Ishikawa (cell line): ENCODE results near the gene GAS2L1.
A peak's percentile ranks its signal among the peaks of the same experiment; 100 is the strongest.

Source experiments
- CEBPB ChIP-seq: IDR thresholded peaks from 2 replicates; pipeline ENCODE4 v1.6.1; 2012
- CREB1 ChIP-seq: IDR thresholded peaks from 2 replicates; pipeline ENCODE4 v1.6.1; 2012; ENCODE audit warnings: low read depth
- EGR1 ChIP-seq: IDR thresholded peaks from 2 replicates; pipeline ENCODE4 v1.6.1; 2012
- EP300 ChIP-seq: IDR thresholded peaks from 2 replicates; pipeline ENCODE4 v1.6.1; 2012; ENCODE audit warnings: borderline replicate concordance
- FOXM1 ChIP-seq: IDR thresholded peaks from 2 replicates; pipeline ENCODE4 v1.6.1; 2012; ENCODE audit warnings: low read depth, borderline replicate concordance
- NFIC ChIP-seq: IDR thresholded peaks from 2 replicates; pipeline ENCODE4 v1.6.1; 2012
- RAD21 ChIP-seq: IDR thresholded peaks from 2 replicates; pipeline ENCODE4 v1.6.1; 2012; ENCODE audit warnings: low read depth
- TAF1 ChIP-seq: IDR thresholded peaks from 2 replicates; pipeline ENCODE4 v1.6.1; 2012; ENCODE audit warnings: low read depth, mild to moderate bottlenecking
- TCF12 ChIP-seq: IDR thresholded peaks from 2 replicates; pipeline ENCODE4 v1.6.1; 2012; ENCODE audit warnings: low read depth
- TEAD4 ChIP-seq: IDR thresholded peaks from 2 replicates; pipeline ENCODE4 v1.6.1; 2012
- YY1 ChIP-seq: IDR thresholded peaks from 2 replicates; pipeline ENCODE4 v1.6.1; 2012; ENCODE audit warnings: low read depth
- ZBTB7A ChIP-seq: IDR thresholded peaks from 2 replicates; pipeline ENCODE4 v1.6.1; 2012; ENCODE audit warnings: low read depth
- TF ChIP-seq, protein P1 (sequence below): IDR thresholded peaks from 2 replicates; pipeline ENCODE4 v1.6.1; 2012
- TF ChIP-seq, protein P2 (sequence below): IDR thresholded peaks from 2 replicates; pipeline ENCODE4 v1.6.1; 2012
- TF ChIP-seq, protein P3 (sequence below): IDR thresholded peaks from 2 replicates; pipeline ENCODE4 v1.6.1; 2012; ENCODE audit warnings: low read depth, mild to moderate bottlenecking

The GAS2L1 gene

DNA sequence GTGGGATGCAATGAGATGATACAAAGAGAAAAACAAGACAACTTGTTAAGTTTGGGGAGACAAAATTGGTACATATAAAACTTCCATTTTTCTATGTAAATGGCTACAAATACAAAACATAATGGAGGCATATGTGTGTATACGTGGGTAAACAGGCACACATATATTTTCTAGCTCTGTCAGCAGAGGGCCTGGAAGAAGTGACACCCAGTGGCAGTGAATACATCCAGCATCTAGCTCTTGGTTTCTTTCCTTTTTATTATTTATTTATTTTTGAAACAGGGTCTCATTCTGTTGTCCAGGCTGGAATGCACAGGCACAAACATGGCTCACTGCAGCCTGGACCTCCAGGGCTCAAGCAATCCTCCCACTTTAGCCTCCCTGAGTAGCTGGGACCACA is 14.1 kb downstream of the GAS2L1 start:
- 0 out of 2 replicates have a peak, but pooled peaks have one; percentile 10 for TF ChIP-seq RAD21
- TF ChIP-seq, protein P1, sequence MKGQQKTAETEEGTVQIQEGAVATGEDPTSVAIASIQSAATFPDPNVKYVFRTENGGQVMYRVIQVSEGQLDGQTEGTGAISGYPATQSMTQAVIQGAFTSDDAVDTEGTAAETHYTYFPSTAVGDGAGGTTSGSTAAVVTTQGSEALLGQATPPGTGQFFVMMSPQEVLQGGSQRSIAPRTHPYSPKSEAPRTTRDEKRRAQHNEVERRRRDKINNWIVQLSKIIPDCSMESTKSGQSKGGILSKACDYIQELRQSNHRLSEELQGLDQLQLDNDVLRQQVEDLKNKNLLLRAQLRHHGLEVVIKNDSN, result no peak

DNA sequence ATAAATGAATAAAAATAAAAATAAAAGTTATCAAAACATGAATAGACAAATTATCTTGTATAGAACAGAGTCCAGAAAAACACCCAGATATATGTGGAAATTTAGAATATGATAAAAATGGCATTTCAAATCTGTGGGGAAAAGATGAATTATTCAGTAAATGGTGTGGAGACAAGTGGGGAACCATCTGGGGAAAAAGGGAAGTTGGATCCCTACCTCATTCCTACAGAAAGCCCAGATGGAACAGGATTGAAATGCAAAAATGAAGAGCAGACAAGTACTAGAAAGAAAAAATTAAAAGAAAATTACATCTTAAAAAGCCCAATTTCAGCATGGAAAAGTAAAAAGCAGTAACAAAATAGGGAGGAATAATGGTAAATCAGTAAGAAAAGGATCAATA is 17.2 kb downstream of the GAS2L1 start:
- no peak for TF ChIP-seq NFIC

DNA sequence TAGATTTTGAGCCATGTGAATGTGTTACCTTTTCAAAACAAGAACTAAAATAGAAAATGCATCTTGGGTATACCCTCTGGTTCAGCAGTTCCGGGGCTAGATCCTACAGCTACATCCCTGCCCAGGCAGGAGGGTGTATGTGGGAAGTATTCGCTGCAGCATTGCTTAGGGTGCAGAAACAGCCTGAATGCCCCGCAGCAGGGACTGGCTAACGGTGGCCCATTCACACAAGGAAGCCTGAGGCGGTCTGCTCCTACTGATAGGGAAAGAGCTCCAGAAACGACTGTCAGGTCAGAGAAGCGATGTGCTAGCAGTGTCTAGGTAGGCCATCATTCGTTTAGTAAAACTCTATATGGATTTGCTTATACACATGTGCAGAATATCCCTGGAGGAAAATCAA is 18.9 kb downstream of the GAS2L1 start:
- TF ChIP-seq, protein P2, sequence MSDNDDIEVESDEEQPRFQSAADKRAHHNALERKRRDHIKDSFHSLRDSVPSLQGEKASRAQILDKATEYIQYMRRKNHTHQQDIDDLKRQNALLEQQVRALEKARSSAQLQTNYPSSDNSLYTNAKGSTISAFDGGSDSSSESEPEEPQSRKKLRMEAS, result no peak
- TF ChIP-seq YY1 (no peak), CEBPB (no peak), TCF12 (no peak), CREB1 (no peak), FOXM1 (no peak), TAF1 (no peak), NFIC (no peak), EGR1 (no peak), EP300 (no peak), TEAD4 (no peak), RAD21 (no peak), ZBTB7A (no peak)
- TF ChIP-seq, protein P1, result no peak
- TF ChIP-seq, protein P3, sequence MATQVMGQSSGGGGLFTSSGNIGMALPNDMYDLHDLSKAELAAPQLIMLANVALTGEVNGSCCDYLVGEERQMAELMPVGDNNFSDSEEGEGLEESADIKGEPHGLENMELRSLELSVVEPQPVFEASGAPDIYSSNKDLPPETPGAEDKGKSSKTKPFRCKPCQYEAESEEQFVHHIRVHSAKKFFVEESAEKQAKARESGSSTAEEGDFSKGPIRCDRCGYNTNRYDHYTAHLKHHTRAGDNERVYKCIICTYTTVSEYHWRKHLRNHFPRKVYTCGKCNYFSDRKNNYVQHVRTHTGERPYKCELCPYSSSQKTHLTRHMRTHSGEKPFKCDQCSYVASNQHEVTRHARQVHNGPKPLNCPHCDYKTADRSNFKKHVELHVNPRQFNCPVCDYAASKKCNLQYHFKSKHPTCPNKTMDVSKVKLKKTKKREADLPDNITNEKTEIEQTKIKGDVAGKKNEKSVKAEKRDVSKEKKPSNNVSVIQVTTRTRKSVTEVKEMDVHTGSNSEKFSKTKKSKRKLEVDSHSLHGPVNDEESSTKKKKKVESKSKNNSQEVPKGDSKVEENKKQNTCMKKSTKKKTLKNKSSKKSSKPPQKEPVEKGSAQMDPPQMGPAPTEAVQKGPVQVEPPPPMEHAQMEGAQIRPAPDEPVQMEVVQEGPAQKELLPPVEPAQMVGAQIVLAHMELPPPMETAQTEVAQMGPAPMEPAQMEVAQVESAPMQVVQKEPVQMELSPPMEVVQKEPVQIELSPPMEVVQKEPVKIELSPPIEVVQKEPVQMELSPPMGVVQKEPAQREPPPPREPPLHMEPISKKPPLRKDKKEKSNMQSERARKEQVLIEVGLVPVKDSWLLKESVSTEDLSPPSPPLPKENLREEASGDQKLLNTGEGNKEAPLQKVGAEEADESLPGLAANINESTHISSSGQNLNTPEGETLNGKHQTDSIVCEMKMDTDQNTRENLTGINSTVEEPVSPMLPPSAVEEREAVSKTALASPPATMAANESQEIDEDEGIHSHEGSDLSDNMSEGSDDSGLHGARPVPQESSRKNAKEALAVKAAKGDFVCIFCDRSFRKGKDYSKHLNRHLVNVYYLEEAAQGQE, result no peak

DNA sequence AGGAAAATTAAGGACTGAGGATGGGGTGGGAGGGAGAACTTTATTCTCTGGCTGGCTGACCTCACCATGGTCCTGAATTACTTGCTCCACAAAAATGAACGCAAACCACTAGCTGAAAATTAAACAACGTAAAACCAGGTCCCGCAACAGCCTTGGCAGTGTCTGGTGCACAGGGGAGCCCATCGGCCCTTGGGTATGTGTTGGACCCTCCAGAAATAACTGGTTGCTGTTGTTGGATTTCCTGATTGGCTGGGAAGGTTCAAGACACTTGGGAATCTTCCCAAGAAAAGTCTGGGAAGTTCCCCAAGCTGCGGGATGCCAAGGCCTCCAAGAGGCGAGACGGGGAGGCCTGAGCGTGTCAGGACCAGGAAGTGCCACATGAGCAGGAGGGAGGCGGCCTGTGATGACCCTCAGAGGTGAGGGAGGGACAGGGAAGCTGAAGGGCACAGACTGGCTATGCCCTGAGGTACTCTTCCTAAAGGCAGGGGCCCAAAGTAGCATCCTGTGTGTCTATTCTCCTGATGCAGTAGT is 19.4 kb downstream of the GAS2L1 start:
- TF ChIP-seq RAD21 (no peak), ZBTB7A (no peak), TCF12 (no peak), CREB1 (no peak), FOXM1 (no peak)
- TF ChIP-seq, protein P1, result no peak

DNA sequence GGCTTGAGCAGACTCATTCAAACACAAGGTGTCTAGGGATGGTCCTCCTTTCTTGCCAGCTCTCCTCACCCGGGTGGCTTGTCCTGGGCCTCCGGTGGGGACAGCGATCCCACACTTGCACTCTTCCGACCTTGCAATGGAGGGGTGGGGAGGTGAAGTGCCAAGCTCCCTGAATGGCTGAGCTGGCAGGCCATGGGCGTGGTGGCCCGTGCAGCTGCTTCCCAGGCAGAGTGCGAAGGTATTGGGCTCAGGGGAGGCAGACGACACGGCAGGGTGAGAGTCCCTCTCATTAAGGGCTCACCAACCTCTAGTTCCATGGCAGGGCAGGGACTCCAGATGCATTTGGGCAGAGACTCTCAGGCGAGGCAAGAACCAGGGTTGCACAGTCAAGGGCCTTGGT is 20.0 kb downstream of the GAS2L1 start:
- TF ChIP-seq ZBTB7A, result no peak
- no peak for TF ChIP-seq CREB1
- TF ChIP-seq, protein P1, result no peak
- TF ChIP-seq TEAD4, result no peak
- TF ChIP-seq, protein P2, result no peak
- TF ChIP-seq EP300, result no peak
- no peak for TF ChIP-seq TAF1
- TF ChIP-seq CEBPB, result no peak
- no peak for TF ChIP-seq NFIC
- TF ChIP-seq YY1, result no peak
- TF ChIP-seq TCF12, result no peak
- no peak for TF ChIP-seq FOXM1
- TF ChIP-seq, protein P3, result no peak
- no peak for TF ChIP-seq RAD21
- TF ChIP-seq EGR1, result no peak
